Cerebellar cortex (tissue), 1 donor: ENCODE data around the gene SAT2.

ENCODE experiments used
- DNase-seq: peaks from one replicate; pipeline ENCODE4 v3.0.0-alpha.2; 2015; ENCODE audit warnings: low spot score

The SAT2 gene

DNA sequence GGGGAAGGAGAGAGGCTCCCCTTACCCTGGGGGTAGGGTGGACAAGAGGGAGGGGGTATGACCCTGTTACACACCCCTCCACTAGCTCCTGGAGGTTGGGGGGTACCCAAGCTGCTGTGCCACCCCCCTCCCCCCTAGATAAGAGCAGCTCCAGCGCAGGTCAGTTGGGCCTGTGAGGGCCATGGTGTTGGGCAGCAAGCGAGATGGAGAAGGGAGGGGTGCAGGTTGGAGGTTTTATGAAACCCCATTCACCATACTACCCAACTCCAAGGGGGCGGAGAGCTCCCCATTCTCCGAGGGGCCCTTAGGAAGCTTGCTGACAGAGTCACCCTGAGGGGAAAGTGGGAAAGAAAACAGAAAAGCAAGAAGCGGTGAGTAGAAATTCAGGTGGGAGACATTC is 36.0 kb downstream of the SAT2 start:
- no peak for DNase-seq

GRCh38 chr17:7590743-7591142 is 36.9 kb downstream of the SAT2 start:
- peak; percentile 44 for DNase-seq

DNA sequence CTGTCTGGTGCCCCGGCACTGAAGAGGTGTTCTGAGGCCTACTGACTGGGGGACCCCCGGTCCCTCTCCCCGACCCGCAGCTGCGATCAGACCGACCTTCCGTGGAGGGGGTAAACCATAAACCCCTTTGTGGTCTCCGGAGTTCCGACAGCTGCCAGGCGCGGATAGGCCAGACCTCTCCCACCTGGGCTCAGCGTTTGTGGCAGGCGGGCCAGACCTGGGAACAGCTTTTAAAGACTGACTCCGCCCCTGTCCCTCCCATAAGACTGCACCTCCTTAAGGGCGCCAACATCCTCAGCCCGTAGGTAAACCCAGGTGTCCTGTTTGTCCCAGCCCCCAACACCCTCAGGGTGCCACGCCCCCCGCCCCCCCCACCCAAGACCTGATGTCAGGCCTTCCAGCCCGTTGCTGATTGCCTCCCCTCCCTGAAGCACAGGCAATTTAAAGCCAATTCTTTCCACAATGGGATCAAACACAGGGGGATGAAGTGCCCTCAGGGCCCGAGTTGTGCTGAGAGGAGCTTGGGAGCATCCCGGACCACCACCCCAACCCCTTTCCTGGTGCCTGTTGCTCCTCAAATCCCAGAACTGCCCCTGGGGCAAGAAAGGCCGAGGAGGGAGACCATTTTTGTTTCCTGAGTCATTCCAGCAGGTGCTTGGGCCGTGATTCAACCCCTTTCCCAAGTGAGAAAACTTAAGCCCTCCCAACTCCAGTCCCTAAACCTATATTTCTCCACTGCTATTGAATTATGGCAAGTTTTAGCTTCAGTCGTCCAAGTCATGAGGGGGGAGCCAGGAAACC is 37.5 kb downstream of the SAT2 start, which contains the start of gene SOX15:
Gene SOX15 (minus strand): TSS at position 204 of the 801 bp plus-strand sequence. CDS start 418 bp downstream, outside the sequence.
- peak; percentile 30 for DNase-seq

GRCh38 chr17:7589204-7589868 is 38.3 kb downstream of the SAT2 start:
- DNase-seq, result peak; percentile 92

- peak; percentile 30 for DNase-seq
Measured at GRCh38 chr17:7588553-7589203, 38.9 kb downstream of the SAT2 start.

GRCh38 chr17:7587420-7588151 is 40.0 kb downstream of the SAT2 start:
- DNase-seq, result peak; percentile 24

- peak; percentile 82 for DNase-seq
Measured at GRCh38 chr17:7586673-7587419, 40.8 kb downstream of the SAT2 start.

GRCh38 chr17:7583253-7584109 is 44.1 kb downstream of the SAT2 start, which contains the start of gene MPDU1:
TSS of gene MPDU1 (plus strand) at chr17:7583852. CDS start at chr17:7583863, 11 bp downstream.
- peak; percentile 98 for DNase-seq

- DNase-seq, result no peak
Measured at GRCh38 chr17:7582396-7583252, 45.0 kb downstream of the SAT2 start.

DNA sequence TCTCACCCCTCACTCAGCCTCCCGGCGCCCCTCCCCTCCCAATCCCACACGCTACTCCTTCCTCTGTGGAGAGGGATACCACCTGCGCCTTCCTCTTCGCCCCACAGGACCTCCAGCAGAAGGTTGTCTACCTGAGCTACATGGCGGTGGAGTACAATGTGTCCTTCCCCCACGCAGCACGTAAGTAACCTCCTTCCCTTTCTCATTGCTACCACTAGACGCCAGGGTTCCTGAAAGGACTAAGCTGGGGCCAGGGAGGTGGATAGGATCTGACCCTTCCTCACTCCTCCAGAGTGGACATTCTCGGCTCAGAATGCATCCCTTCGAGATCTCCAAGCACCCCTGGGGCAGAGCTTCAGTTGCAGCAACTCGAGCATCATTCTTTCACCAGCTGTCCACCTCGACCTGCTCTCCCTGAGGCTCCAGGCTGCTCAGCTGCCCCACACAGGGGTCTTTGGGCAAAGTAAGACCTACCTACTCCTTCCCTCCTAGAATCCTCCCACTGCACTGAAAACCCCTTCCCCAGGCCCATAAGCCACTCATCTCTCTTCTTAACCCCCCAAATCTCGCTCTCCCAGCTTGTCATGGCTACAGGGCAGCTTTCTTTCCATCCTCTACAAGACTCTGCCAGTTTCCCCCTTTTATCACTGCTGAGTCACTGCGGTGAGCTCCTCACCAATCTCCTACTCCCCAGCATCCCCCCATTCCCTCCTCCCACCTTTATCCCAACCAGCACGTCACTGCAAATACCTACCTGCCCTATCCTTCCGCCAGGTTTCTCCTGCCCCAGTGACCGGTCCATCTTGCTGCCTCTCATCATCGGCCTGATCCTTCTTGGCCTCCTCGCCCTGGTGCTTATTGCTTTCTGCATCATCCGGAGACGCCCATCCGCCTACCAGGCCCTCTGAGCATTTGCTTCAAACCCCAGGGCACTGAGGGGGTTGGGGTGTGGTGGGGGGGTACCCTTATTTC is 46.7 kb downstream of the SAT2 start:
- DNase-seq, result peak; percentile 38

- DNase-seq, result peak; percentile 54
Measured at GRCh38 chr17:7579834-7580603, 47.6 kb downstream of the SAT2 start.

- peak; percentile 91 for DNase-seq
Measured at GRCh38 chr17:7579001-7579833, 48.4 kb downstream of the SAT2 start, which contains the start of gene CD68. TSS of gene CD68 (plus strand) at chr17:7579638. CDS start at chr17:7579678, 40 bp downstream.

GRCh38 chr17:7577327-7578199 is 50.1 kb downstream of the SAT2 start:
- peak; percentile 46 for DNase-seq

GRCh38 chr17:7576432-7576937 is 51.1 kb downstream of the SAT2 start:
- no peak for DNase-seq
